Esophagus squamous epithelium (tissue), 5 donors: ENCODE measurements around the gene FNDC4. TPM values are rescaled to one million over a fixed set of nuclear protein-coding genes. Genes with fewer than 3 reads are reported as not detected.

Experiments
- DNase-seq: peaks from one replicate; lab custom pipeline; 2025; lab: John Stamatoyannopoulos, UW
- H3K27ac ChIP-seq, 4 donors: fragments of 200-600 bp; sonication (generic); one replicate each; pipeline ENCODE4 v1.5.1; 2016 to 2019; ENCODE audit warnings: mild to moderate bottlenecking in 1 of 4
- H3K27me3 ChIP-seq, 4 donors: fragments of 200-600 bp; sonication (generic); 1 replicate in 3 of 4; 2 replicates in 1 of 4; pipeline versions ENCODE4 v1.5.1 to v1.6.0; 2017 to 2021; ENCODE audit warnings: antibody characterized with exemption in 1 of 4
- H3K36me3 ChIP-seq, 3 donors: fragments of 200-600 bp; sonication (generic); one replicate each; pipeline ENCODE4 v1.5.1; 2016 to 2019
- H3K4me1 ChIP-seq, 3 donors: fragments of 200-600 bp; sonication (generic); one replicate each; pipeline ENCODE4 v1.5.1; 2017 to 2019
- H3K4me3 ChIP-seq, 4 donors: fragments of 200-600 bp; sonication (generic); 1 replicate in 3 of 4; 2 replicates in 1 of 4; pipeline ENCODE4 v1.5.1; 2016 to 2019; ENCODE audit warnings: mild to moderate bottlenecking in 2 of 4, moderate library complexity in 1 of 4
- H3K9me3 ChIP-seq, 3 donors: fragments of 200-600 bp; sonication (generic); one replicate each; pipeline ENCODE4 v1.5.1; 2016 to 2019
- POLR2A ChIP-seq, 4 donors: fragments of 450-650 bp; IDR thresholded peaks; one replicate each; pipeline ENCODE4 v1.6.1; 2017; ENCODE audit warnings: antibody characterized with exemption in 4 of 4, mild to moderate bottlenecking in 4 of 4, moderate library complexity in 3 of 4
- WGBS, 2 donors: methylation state at CpG; one replicate each; pipeline ENCODE4 v1.1.5; 2018; 5-methylcytosine and 5-hydroxymethylcytosine counted together
- intact Hi-C: fragments of 100-400 bp; cut with DNase I; formaldehyde crosslinking; loops from one replicate; pipeline ENCODE4 v1.15.0; 2022
- total RNA-seq, 4 donors: library from RNA; depleted of rRNA; stranded (reverse); fragments of >200 nt; gene quantifications; one replicate each; pipeline ENCODE4 v1.1.0, GENCODE V29; 2016
- TF ChIP-seq, protein P1 (sequence below), 6 experiments: fragments of 450-650 bp in 4 of 6; fragments of 200-600 bp in 2 of 6; sonication (generic) in 2 of 6; IDR thresholded peaks; one replicate each; pipeline ENCODE4 v1.5.1; 2016 to 2019; ENCODE audit warnings: antibody characterized with exemption in 6 of 6, mild to moderate bottlenecking in 4 of 6, moderate library complexity in 4 of 6
- donor health status: DM: yes; HTN: yes; CAD: no.

FNDC4 gene
- total RNA-seq, 4 donors from 2014 or later, result 4.6 to 28.2 (median 11.3) TPM

GRCh38 chr2:27453968-27454367, 41.0 kb downstream of the FNDC4 start:
- 83 to 100% methylated on average over 1 to 2 of the region's 7 CpGs for WGBS, 2 donors
- Histone ChIP-seq H3K9me3 (no peaks in the 10 kb centered on the region), H3K27ac (no peak overlapping the region), H3K4me1 (no peaks in the 10 kb centered on the region), H3K27me3 (no peaks in the 10 kb centered on the region), H3K4me3 (no peak overlapping the region), H3K36me3 (peaks cover 4 to 89% (median 18%) of the 10 kb centered on the region in 3 donors)
- TF ChIP-seq, protein P1, sequence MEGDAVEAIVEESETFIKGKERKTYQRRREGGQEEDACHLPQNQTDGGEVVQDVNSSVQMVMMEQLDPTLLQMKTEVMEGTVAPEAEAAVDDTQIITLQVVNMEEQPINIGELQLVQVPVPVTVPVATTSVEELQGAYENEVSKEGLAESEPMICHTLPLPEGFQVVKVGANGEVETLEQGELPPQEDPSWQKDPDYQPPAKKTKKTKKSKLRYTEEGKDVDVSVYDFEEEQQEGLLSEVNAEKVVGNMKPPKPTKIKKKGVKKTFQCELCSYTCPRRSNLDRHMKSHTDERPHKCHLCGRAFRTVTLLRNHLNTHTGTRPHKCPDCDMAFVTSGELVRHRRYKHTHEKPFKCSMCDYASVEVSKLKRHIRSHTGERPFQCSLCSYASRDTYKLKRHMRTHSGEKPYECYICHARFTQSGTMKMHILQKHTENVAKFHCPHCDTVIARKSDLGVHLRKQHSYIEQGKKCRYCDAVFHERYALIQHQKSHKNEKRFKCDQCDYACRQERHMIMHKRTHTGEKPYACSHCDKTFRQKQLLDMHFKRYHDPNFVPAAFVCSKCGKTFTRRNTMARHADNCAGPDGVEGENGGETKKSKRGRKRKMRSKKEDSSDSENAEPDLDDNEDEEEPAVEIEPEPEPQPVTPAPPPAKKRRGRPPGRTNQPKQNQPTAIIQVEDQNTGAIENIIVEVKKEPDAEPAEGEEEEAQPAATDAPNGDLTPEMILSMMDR (IDR thresholded peaks at IDR 0.05), result no peak
- no peak for TF ChIP-seq POLR2A (IDR thresholded peaks at IDR 0.05)
- no peak for DNase-seq
- intact Hi-C loops, result no loop called here

DNA sequence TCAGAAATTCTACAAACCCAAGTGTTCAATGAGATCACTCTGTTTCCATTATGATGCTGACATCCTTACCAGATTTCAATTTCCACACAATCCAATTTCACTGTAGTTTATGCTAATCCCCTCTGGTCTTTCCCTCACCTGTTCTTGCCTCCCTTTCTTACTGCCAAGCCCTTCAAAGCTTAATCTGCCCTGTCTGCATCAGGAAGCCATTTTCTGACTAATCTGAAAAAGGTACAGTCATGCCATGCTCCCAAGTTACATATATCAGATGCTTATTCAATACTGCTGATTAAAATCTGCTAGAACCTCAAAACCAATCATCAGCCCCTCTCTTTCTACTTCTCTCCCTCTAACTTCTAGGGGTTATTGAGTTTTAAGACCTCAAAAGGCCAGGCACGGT, 43.9 kb downstream of the FNDC4 start:
- TF ChIP-seq POLR2A (IDR thresholded peaks at IDR 0.05), result no peak
- TF ChIP-seq, protein P1 (IDR thresholded peaks at IDR 0.05), result no peak
- peaks cover 0 to 5% (median 0%) of the 10 kb centered on the region in 3 donors for H3K4me1 ChIP-seq
- H3K27me3 ChIP-seq, result no peaks in the 10 kb centered on the region
- no peak overlapping the region for H3K27ac ChIP-seq
- DNase-seq, result no peak
- no peaks in the 10 kb centered on the region for H3K9me3 ChIP-seq
- intact Hi-C loops, result no loop called here
- no peak overlapping the region for H3K4me3 ChIP-seq
- WGBS, 2 donors, result 86 to 100% methylated on average over 1 of the region's 1 CpG
- H3K36me3 ChIP-seq, result peaks cover 4 to 80% (median 14%) of the 10 kb centered on the region in 3 donors

DNA sequence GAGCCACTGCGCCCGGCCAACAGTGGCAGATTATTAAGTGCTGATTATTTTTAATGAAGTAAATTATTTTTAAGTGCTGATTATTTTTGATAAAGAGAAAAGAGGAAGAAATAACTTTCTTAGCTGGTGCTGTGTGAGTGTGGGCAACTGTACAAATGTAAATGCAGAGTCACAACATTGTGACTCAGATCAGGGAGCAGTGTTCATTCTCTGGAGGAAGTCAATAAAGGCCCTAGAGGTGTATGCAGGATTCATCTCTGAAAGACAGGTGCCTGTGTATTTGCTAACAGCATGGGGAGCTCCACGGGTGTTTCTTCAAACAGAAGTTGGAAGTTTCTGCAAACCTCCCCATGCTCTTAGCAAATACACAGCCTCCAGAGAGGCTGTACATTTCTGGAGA, 46.6 kb downstream of the FNDC4 start:
- H3K4me3 ChIP-seq, result no peak overlapping the region
- H3K27me3 ChIP-seq, result no peaks in the 10 kb centered on the region
- no peaks in the 10 kb centered on the region for H3K9me3 ChIP-seq
- H3K36me3 ChIP-seq, result peaks cover 3 to 75% (median 7%) of the 10 kb centered on the region in 3 donors
- peaks cover 0 to 21% (median 7%) of the 10 kb centered on the region in 3 donors for H3K4me1 ChIP-seq
- H3K27ac ChIP-seq, result no peak overlapping the region
- no peak for DNase-seq
- no peak for TF ChIP-seq POLR2A (IDR thresholded peaks at IDR 0.05)
- TF ChIP-seq, protein P1 (IDR thresholded peaks at IDR 0.05), result no peak
- WGBS, 2 donors, result 61 to 67% methylated on average over 2 to 3 of the region's 3 CpGs
- intact Hi-C loops, result no loop called here

- Histone ChIP-seq H3K27ac (peak overlapping the region; percentile 81 to 90 (median 88)), H3K36me3 (peaks cover 10 to 73% (median 12%) of the 10 kb centered on the region in 3 donors), H3K9me3 (no peaks in the 10 kb centered on the region), H3K4me1 (peaks cover 7 to 40% (median 9%) of the 10 kb centered on the region in 3 donors), H3K4me3 (peak overlapping the region in 1 of 4 donors; percentile 26), H3K27me3 (no peaks in the 10 kb centered on the region)
- WGBS, 2 donors, result 41 to 42% methylated on average over 3 of the region's 3 CpGs
- DNase-seq, result no peak
- intact Hi-C loops, result no loop called here
- TF ChIP-seq, protein P1 (IDR thresholded peaks at IDR 0.05), result no peak
- peak in 1 of 4 donors; percentile 29 for TF ChIP-seq POLR2A (IDR thresholded peaks at IDR 0.05)
Observed at GRCh38 chr2:27446057-27446456, 48.9 kb downstream of the FNDC4 start.

DNA sequence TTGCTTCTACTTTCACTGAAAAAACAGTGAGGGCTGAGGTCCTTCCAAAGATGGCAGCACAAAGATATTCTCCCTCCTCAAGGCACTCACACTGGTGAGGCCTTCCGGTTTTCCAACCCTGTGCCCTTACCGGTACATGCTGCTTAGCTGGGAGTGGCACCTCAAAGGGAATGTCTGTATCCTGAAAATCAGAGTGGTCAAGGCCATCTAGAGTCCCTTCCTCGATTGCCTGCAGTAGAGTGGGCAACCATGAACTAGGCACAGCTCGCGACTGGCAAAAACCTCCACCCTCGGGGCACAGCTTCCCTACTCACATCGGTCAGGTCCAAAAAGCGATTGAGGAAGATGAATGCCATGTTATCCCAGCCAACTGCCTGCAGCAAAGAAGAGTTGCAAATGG, 49.4 kb downstream of the FNDC4 start:
- TF ChIP-seq, protein P1 (IDR thresholded peaks at IDR 0.05), result no peak
- TF ChIP-seq POLR2A (IDR thresholded peaks at IDR 0.05), result no peak
- 45 to 52% methylated on average over 2 to 5 of the region's 8 CpGs for WGBS, 2 donors
- Histone ChIP-seq H3K4me1 (peaks cover 7 to 40% (median 9%) of the 10 kb centered on the region in 3 donors), H3K36me3 (peaks cover 13 to 77% (median 16%) of the 10 kb centered on the region in 3 donors), H3K9me3 (no peaks in the 10 kb centered on the region), H3K27me3 (no peaks in the 10 kb centered on the region), H3K27ac (peak overlapping the region; percentile 81 to 90 (median 88)), H3K4me3 (peak overlapping the region in 1 of 4 donors; percentile 26)
- DNase-seq, result no peak
- intact Hi-C loops, result no loop called here
